ENCODE data around the gene CCDC92B.

CCDC92B gene

GRCh38 chr17:2777242-2777867 is 27.9 kb upstream of the CCDC92B start:
- H3K9me3 ChIP-seq (ENCODE audit: control insufficient read depth, low read length) = no peaks in the 10 kb centered on the region
- peak overlapping the region; percentile 25 for H3K4me3 ChIP-seq (ENCODE audit: extremely low read depth, insufficient read depth, low read length, poor library complexity, severe bottlenecking)
- no peaks in the 10 kb centered on the region for H3K36me3 ChIP-seq (ENCODE audit: control insufficient read depth, insufficient read depth, low read length)
- 13 to 22% methylated on average over 2 to 8 of the region's 11 CpGs for WGBS, 2 experiments (ENCODE audit: insufficient coverage in 2 of 2)
- H3K27ac ChIP-seq (ENCODE audit: low read depth, low read length, severe bottlenecking) = no peak overlapping the region
- peaks cover 7% of the 10 kb centered on the region for H3K4me1 ChIP-seq (ENCODE audit: control insufficient read depth, insufficient read depth, low read length, poor library complexity, severe bottlenecking)

- Histone ChIP-seq H3K9me3 (ENCODE audit: control insufficient read depth, low read length) (no peaks in the 10 kb centered on the region), H3K27ac (ENCODE audit: low read depth, low read length, severe bottlenecking) (no peak overlapping the region), H3K4me1 (ENCODE audit: control insufficient read depth, insufficient read depth, low read length, poor library complexity, severe bottlenecking) (peaks cover 3% of the 10 kb centered on the region), H3K36me3 (ENCODE audit: control insufficient read depth, insufficient read depth, low read length) (no peaks in the 10 kb centered on the region), H3K4me3 (ENCODE audit: extremely low read depth, insufficient read depth, low read length, poor library complexity, severe bottlenecking) (peak overlapping the region; percentile 25)
- WGBS, 2 experiments (ENCODE audit: insufficient coverage in 2 of 2) = 0 to 1% methylated on average over 32 to 42 of the region's 80 CpGs
Observed at GRCh38 chr17:2776589-2777241, 27.3 kb upstream of the CCDC92B start.

- Histone ChIP-seq H3K27ac (ENCODE audit: low read depth, low read length, severe bottlenecking) (no peak overlapping the region), H3K9me3 (ENCODE audit: control insufficient read depth, low read length) (no peaks in the 10 kb centered on the region), H3K4me1 (ENCODE audit: control insufficient read depth, insufficient read depth, low read length, poor library complexity, severe bottlenecking) (no peaks in the 10 kb centered on the region), H3K4me3 (ENCODE audit: extremely low read depth, insufficient read depth, low read length, poor library complexity, severe bottlenecking) (no peak overlapping the region), H3K36me3 (ENCODE audit: control insufficient read depth, insufficient read depth, low read length) (no peaks in the 10 kb centered on the region)
- 86 to 87% methylated on average over 4 to 6 of the region's 6 CpGs for WGBS, 2 experiments (ENCODE audit: insufficient coverage in 2 of 2)
Observed at GRCh38 chr17:2775206-2775605, 25.8 kb upstream of the CCDC92B start.

- no peak overlapping the region for H3K4me3 ChIP-seq (ENCODE audit: extremely low read depth, insufficient read depth, low read length, poor library complexity, severe bottlenecking)
- H3K4me1 ChIP-seq (ENCODE audit: control insufficient read depth, insufficient read depth, low read length, poor library complexity, severe bottlenecking) = no peaks in the 10 kb centered on the region
- H3K27ac ChIP-seq (ENCODE audit: low read depth, low read length, severe bottlenecking) = no peak overlapping the region
- no peaks in the 10 kb centered on the region for H3K9me3 ChIP-seq (ENCODE audit: control insufficient read depth, low read length)
- 83 to 89% methylated on average over 11 to 12 of the region's 12 CpGs for WGBS, 2 experiments (ENCODE audit: insufficient coverage in 2 of 2)
- no peaks in the 10 kb centered on the region for H3K36me3 ChIP-seq (ENCODE audit: control insufficient read depth, insufficient read depth, low read length)
Observed at GRCh38 chr17:2770129-2770528, 20.7 kb upstream of the CCDC92B start.

GRCh38 chr17:2758870-2759269 is 9.4 kb upstream of the CCDC92B start:
- Histone ChIP-seq H3K36me3 (ENCODE audit: control insufficient read depth, insufficient read depth, low read length) (no peaks in the 10 kb centered on the region), H3K4me3 (ENCODE audit: extremely low read depth, insufficient read depth, low read length, poor library complexity, severe bottlenecking) (no peak overlapping the region), H3K27ac (ENCODE audit: low read depth, low read length, severe bottlenecking) (no peak overlapping the region), H3K9me3 (ENCODE audit: control insufficient read depth, low read length) (no peaks in the 10 kb centered on the region), H3K4me1 (ENCODE audit: control insufficient read depth, insufficient read depth, low read length, poor library complexity, severe bottlenecking) (no peaks in the 10 kb centered on the region)
- WGBS, 2 experiments (ENCODE audit: insufficient coverage in 2 of 2) = 77 to 83% methylated on average over 2 to 4 of the region's 4 CpGs

GRCh38 chr17:2755891-2756724 is 6.7 kb upstream of the CCDC92B start:
- WGBS, 2 experiments (ENCODE audit: insufficient coverage in 2 of 2) = 1 to 2% methylated on average over 31 to 36 of the region's 46 CpGs
- no peaks in the 10 kb centered on the region for H3K4me1 ChIP-seq (ENCODE audit: control insufficient read depth, insufficient read depth, low read length, poor library complexity, severe bottlenecking)
- H3K9me3 ChIP-seq (ENCODE audit: control insufficient read depth, low read length) = no peaks in the 10 kb centered on the region
- H3K27ac ChIP-seq (ENCODE audit: low read depth, low read length, severe bottlenecking) = no peak overlapping the region
- no peaks in the 10 kb centered on the region for H3K36me3 ChIP-seq (ENCODE audit: control insufficient read depth, insufficient read depth, low read length)
- H3K4me3 ChIP-seq (ENCODE audit: extremely low read depth, insufficient read depth, low read length, poor library complexity, severe bottlenecking) = peak overlapping the region; percentile 27

- Histone ChIP-seq H3K9me3 (ENCODE audit: control insufficient read depth, low read length) (no peaks in the 10 kb centered on the region), H3K36me3 (ENCODE audit: control insufficient read depth, insufficient read depth, low read length) (no peaks in the 10 kb centered on the region), H3K27ac (ENCODE audit: low read depth, low read length, severe bottlenecking) (no peak overlapping the region), H3K4me3 (ENCODE audit: extremely low read depth, insufficient read depth, low read length, poor library complexity, severe bottlenecking) (no peak overlapping the region), H3K4me1 (ENCODE audit: control insufficient read depth, insufficient read depth, low read length, poor library complexity, severe bottlenecking) (no peaks in the 10 kb centered on the region)
- 20 to 70% methylated on average over 1 to 2 of the region's 2 CpGs for WGBS, 2 experiments (ENCODE audit: insufficient coverage in 2 of 2)
Observed at GRCh38 chr17:2751491-2751890, 2.0 kb upstream of the CCDC92B start.

GRCh38 chr17:2750721-2751120 is 1.3 kb upstream of the CCDC92B start:
- H3K4me1 ChIP-seq (ENCODE audit: control insufficient read depth, insufficient read depth, low read length, poor library complexity, severe bottlenecking) = no peaks in the 10 kb centered on the region
- 90 to 100% methylated on average over 1 to 2 of the region's 2 CpGs for WGBS, 2 experiments (ENCODE audit: insufficient coverage in 2 of 2)
- no peaks in the 10 kb centered on the region for H3K36me3 ChIP-seq (ENCODE audit: control insufficient read depth, insufficient read depth, low read length)
- H3K4me3 ChIP-seq (ENCODE audit: extremely low read depth, insufficient read depth, low read length, poor library complexity, severe bottlenecking) = no peak overlapping the region
- no peaks in the 10 kb centered on the region for H3K9me3 ChIP-seq (ENCODE audit: control insufficient read depth, low read length)
- no peak overlapping the region for H3K27ac ChIP-seq (ENCODE audit: low read depth, low read length, severe bottlenecking)

GRCh38 chr17:2749784-2750181 is 331 bp upstream of the CCDC92B start:
- H3K36me3 ChIP-seq (ENCODE audit: control insufficient read depth, insufficient read depth, low read length) = no peaks in the 10 kb centered on the region
- no peak overlapping the region for H3K27ac ChIP-seq (ENCODE audit: low read depth, low read length, severe bottlenecking)
- H3K9me3 ChIP-seq (ENCODE audit: control insufficient read depth, low read length) = no peaks in the 10 kb centered on the region
- no peaks in the 10 kb centered on the region for H3K4me1 ChIP-seq (ENCODE audit: control insufficient read depth, insufficient read depth, low read length, poor library complexity, severe bottlenecking)
- no peak overlapping the region for H3K4me3 ChIP-seq (ENCODE audit: extremely low read depth, insufficient read depth, low read length, poor library complexity, severe bottlenecking)
- WGBS, 2 experiments (ENCODE audit: insufficient coverage in 2 of 2) = 0 to 1% methylated on average over 20 to 30 of the region's 35 CpGs

GRCh38 chr17:2745317-2746037 is 4.0 kb downstream of the CCDC92B start:
- no peaks in the 10 kb centered on the region for H3K4me1 ChIP-seq (ENCODE audit: control insufficient read depth, insufficient read depth, low read length, poor library complexity, severe bottlenecking)
- no peaks in the 10 kb centered on the region for H3K9me3 ChIP-seq (ENCODE audit: control insufficient read depth, low read length)
- no peak overlapping the region for H3K27ac ChIP-seq (ENCODE audit: low read depth, low read length, severe bottlenecking)
- 64 to 74% methylated on average over 9 to 11 of the region's 11 CpGs for WGBS, 2 experiments (ENCODE audit: insufficient coverage in 2 of 2)
- no peak overlapping the region for H3K4me3 ChIP-seq (ENCODE audit: extremely low read depth, insufficient read depth, low read length, poor library complexity, severe bottlenecking)
- H3K36me3 ChIP-seq (ENCODE audit: control insufficient read depth, insufficient read depth, low read length) = no peaks in the 10 kb centered on the region

All from mesodermal cell (in vitro differentiated cells).